ENCODE measurements around the gene STARD9. TPM values are rescaled to one million over a fixed set of nuclear protein-coding genes. Genes with fewer than 3 reads are reported as not detected.

The STARD9 gene
- total and polyA plus RNA-seq, 2 of the 4 experiments (the other 2 are of a cell fraction) = 2.0 to 3.2 TPM

DNA sequence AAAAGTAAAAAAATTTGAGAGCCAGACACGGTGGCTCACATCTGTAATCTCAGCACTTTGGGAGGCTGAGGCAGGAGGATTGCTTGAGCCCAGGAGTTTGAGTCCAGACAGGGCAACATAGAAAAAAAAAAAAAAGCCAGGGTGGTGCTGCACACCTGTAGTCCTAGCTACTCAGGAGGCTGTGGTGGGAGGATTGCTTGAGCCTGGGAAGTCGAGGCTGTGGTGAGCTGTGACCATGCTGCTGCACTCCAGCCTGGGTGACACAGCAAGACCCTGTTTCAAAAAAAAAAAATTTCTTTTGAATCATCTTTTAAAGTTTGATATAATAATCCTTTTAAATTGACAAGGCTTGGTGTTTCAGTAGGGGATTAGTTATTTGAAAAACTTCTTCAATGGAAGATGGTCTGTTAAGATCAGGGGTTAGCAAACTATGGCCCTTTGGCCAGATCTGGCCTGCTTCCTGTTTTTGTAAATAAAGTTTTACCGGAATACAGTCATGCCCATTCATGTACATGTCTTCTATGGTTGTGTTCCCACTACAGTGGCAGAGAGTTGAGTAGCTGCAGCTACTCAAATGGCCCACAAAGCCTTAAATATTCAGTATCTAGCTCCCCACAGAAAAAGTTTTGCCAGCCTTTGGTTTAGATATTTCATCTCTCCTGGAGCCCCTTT, 132.6 kb downstream of the STARD9 start:
- Histone ChIP-seq H3K9me1 (ENCODE audit: insufficient read depth, low read length) (no peaks in the 10 kb centered on the region; the same call in 1 of the 2 replicates), H3K79me1 (ENCODE audit: low read depth in 1 of 2, low read length in 2 of 2) (peaks cover 0 to 8% of the 10 kb centered on the region in 2 experiments; a peak in 1 of 4 replicates), H3K36me3 (ENCODE audit: control insufficient read depth, insufficient read depth, low read length) (no peaks in the 10 kb centered on the region), H3K4me2 (ENCODE audit: low read depth, low read length) (no peak overlapping the region), H2BK20ac (ENCODE audit: low read depth, low read length) (no peak overlapping the region), H4K91ac (ENCODE audit: insufficient read depth, low read depth, low read length) (no peak overlapping the region), H2BK15ac (ENCODE audit: low read depth, low read length) (no peak overlapping the region), H3K27me3 (ENCODE audit: control insufficient read depth, insufficient read depth, low read length) (no peaks in the 10 kb centered on the region), H4K20me1 (ENCODE audit: insufficient read depth, low read length) (no peaks in the 10 kb centered on the region), H4K8ac (ENCODE audit: low read depth in 2 of 2, low read length in 2 of 2) (no peak overlapping the region), H3K56ac (ENCODE audit: extremely low read depth, insufficient read depth, low read length) (no peak overlapping the region), H3K9me3 (ENCODE audit: control insufficient read depth, insufficient read depth, low read length) (no peaks in the 10 kb centered on the region), H4K5ac (ENCODE audit: low read depth, low read length) (no peak overlapping the region), H3K4me3 (ENCODE audit: insufficient read depth, low read depth, low read length) (no peak overlapping the region), H3K9ac (ENCODE audit: low read depth, low read length) (no peak overlapping the region), H3K14ac (replicated peaks; ENCODE audit: low read depth, low read length) (no peak overlapping the region), H3K27ac (ENCODE audit: insufficient read depth, low read length) (no peak overlapping the region), H2AK9ac (replicated peaks; ENCODE audit: low read depth, low read length, poor library complexity) (no peak overlapping the region), H3K4ac (ENCODE audit: low read depth, low read length) (no peak overlapping the region), H2AK5ac (ENCODE audit: low read depth, low read length) (no peak overlapping the region), H2BK120ac (ENCODE audit: low read depth, low read length) (no peak overlapping the region), H3K4me1 (ENCODE audit: control insufficient read depth, insufficient read depth, low read length) (no peaks in the 10 kb centered on the region), H3K23ac (ENCODE audit: low read depth, low read length) (no peak overlapping the region), H3K18ac (ENCODE audit: low read depth, low read length) (no peak overlapping the region), H2AFZ (replicated peaks; ENCODE audit: low read length, poor library complexity) (no peak overlapping the region), H2BK5ac (ENCODE audit: low read depth, low read length, poor library complexity, severe bottlenecking) (no peak overlapping the region)
- WGBS, 2 experiments (ENCODE audit: extremely low coverage in 2 of 2, insufficient read length in 1 of 2) = no CpG with 5 or more reads among the region's 3 CpGs
- DNase-seq = no peak
- POLR2A ChIA-PET (ENCODE audit: unreplicated experiment) = no interaction called here
- dilution Hi-C loops (cut with HindIII; ENCODE audit: low sequenced_read_pairs, unreplicated experiment) (no loop called here), intact Hi-C loops (cut with micrococcal nuclease) (loop anchor here (10.0 kb wide), 1 partner anchor 317 kb away; no protein-coding TSS in a partner anchor), in situ Hi-C loops (cut with MboI; ENCODE audit: low sequenced_read_pairs) (no loop called here)
- ATAC-seq (ENCODE audit: low read depth) = no peak
- no peak for TF ChIP-seq NFE2L2 (IDR thresholded peaks at IDR 0.05; ENCODE audit: low read depth, low read length)
- no peak for TF ChIP-seq CEBPB (IDR thresholded peaks at IDR 0.05; ENCODE audit: low read depth, low read length)
- TF ChIP-seq MAFK (IDR thresholded peaks at IDR 0.05; ENCODE audit: low read depth, low read length) = no peak
- no peak for TF ChIP-seq RCOR1 (IDR thresholded peaks at IDR 0.05; ENCODE audit: insufficient replicate concordance, low read length)
- TF ChIP-seq CHD1 (IDR thresholded peaks at IDR 0.05; ENCODE audit: low read depth, low read length) = no peak
- TF ChIP-seq RFX5 (IDR thresholded peaks at IDR 0.05; ENCODE audit: low read depth, low read length) = no peak
- TF ChIP-seq POLR2A (IDR thresholded peaks at IDR 0.05; ENCODE audit: low read depth, low read length) = no peak
- TF ChIP-seq USF2 (IDR thresholded peaks at IDR 0.05; ENCODE audit: low read depth, low read length) = no peak
- TF ChIP-seq MAZ (IDR thresholded peaks at IDR 0.05; ENCODE audit: borderline replicate concordance, low read depth, low read length) = no peak
- TF ChIP-seq BHLHE40 (IDR thresholded peaks at IDR 0.05; ENCODE audit: low read depth, low read length) = no peak
- no peak for TF ChIP-seq FOS (IDR thresholded peaks at IDR 0.05; ENCODE audit: low read depth, low read length)
- no peak for TF ChIP-seq MXI1 (IDR thresholded peaks at IDR 0.05; ENCODE audit: borderline replicate concordance, low read depth, low read length)
- TF ChIP-seq SMC3 (IDR thresholded peaks at IDR 0.05; ENCODE audit: low read depth, low read length) = no peak
- CTCF ChIA-PET = no interaction called here
- no TSS peak for BruUV-seq (replicated peaks)

All from IMR-90 (cell line).